ENCODE results near the gene ERP27.

DNA sequence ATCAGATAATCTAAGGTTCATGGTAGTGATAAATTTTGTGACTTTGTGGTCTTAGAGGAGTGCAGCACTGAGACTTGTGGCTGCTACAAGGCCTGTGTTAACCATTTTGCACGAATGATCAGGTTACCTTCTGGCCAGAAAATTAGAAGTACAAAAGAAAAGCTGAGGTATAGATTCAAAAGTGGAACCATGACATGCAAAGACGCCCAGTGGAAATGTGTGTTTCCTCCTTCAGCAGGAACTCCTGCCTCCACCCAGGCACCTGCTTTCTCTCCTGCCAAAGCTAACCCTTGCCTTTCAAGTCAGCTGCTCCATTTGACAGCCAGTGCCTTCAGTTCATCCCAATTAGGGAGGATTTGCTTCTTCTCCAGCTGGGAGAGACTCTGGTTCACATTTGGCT lies 44.7 kb upstream of the ERP27 start:
- TF ChIP-seq SUZ12 (IDR thresholded peaks at IDR 0.05) (no peak), BHLHE40 (IDR thresholded peaks at IDR 0.05; ENCODE audit: borderline replicate concordance) (no peak), TARDBP (IDR thresholded peaks at IDR 0.05) (no peak), FOXA1 (IDR thresholded peaks at IDR 0.05) (no peak), FOXM1 (IDR thresholded peaks at IDR 0.05; ENCODE audit: borderline replicate concordance) (no peak), CTBP1 (IDR thresholded peaks at IDR 0.05; ENCODE audit: borderline replicate concordance) (no peak), ELF4 (IDR thresholded peaks at IDR 0.05) (no peak), HDGF (IDR thresholded peaks at IDR 0.05; ENCODE audit: borderline replicate concordance) (no peak), SP1 (IDR thresholded peaks at IDR 0.05) (no peak), ZNF384 (IDR thresholded peaks at IDR 0.05) (no peak)
